Measurements from ENCODE around the gene ARHGAP15.

The ARHGAP15 gene

DNA sequence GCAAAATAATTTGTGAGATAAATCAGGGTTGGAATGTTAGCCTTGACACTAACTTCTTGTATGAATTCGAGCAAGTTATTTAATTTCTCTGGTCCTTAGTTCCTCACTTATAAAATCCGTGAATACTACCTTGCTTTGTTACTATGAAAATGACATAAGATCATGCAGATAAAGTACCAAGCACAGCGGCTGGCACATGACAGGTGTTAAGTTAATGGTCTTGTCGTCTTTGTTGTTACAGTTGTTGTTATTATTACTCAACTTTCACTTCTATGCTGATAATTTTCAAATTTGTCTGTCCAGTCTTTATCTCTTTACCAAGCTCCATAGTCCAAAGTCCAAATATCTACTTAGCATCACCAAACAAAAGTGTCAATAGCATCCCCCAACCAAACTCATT is 482.1 kb downstream of the ARHGAP15 start:
- DNase-seq (ENCODE audit: low spot score), result no peak
- TF ChIP-seq, protein P1, sequence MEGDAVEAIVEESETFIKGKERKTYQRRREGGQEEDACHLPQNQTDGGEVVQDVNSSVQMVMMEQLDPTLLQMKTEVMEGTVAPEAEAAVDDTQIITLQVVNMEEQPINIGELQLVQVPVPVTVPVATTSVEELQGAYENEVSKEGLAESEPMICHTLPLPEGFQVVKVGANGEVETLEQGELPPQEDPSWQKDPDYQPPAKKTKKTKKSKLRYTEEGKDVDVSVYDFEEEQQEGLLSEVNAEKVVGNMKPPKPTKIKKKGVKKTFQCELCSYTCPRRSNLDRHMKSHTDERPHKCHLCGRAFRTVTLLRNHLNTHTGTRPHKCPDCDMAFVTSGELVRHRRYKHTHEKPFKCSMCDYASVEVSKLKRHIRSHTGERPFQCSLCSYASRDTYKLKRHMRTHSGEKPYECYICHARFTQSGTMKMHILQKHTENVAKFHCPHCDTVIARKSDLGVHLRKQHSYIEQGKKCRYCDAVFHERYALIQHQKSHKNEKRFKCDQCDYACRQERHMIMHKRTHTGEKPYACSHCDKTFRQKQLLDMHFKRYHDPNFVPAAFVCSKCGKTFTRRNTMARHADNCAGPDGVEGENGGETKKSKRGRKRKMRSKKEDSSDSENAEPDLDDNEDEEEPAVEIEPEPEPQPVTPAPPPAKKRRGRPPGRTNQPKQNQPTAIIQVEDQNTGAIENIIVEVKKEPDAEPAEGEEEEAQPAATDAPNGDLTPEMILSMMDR (IDR thresholded peaks at IDR 0.05; ENCODE audit: extremely low read depth, missing control alignments), result no peak

DNA sequence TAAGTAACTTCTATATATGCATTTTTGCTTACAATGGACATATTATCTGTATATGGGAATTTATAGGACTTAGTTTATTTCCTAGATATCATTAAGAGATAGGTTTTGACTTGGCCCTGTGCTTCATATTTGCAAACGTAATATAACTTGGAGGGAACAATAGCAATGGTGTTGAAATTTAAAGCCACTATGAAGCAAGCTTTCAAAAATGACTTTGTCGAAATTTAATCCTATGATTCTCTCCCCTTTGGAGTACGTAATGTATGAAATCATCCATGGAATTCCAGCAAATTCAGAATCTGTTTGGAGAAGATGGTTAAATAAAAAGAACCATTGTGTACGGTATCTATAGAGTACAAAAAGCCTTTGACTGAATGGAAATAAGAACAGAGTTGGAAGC is 486.3 kb downstream of the ARHGAP15 start:
- TF ChIP-seq, protein P1 (IDR thresholded peaks at IDR 0.05; ENCODE audit: extremely low read depth, missing control alignments), result no peak

DNA sequence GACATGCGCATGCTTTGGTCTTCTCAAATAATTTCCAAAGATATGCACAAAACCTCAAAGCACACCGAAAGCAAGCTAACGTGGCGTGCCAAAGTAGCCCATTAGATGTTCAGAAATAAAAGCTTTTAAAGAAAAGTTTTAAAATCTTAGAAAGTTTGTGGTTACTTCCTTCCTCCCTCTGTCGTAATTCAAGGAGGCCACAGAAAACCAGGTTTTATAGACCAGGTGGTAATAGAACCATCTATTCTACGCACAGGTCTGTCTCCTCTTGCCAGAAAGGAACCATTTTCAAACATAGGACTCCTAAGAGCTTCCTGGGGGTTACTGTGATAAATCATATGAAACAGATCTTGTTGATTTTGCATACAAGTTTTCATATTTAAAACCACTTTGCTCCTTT is 487.2 kb downstream of the ARHGAP15 start:
- DNase-seq (ENCODE audit: low spot score), result no peak
- TF ChIP-seq, protein P1 (IDR thresholded peaks at IDR 0.05; ENCODE audit: extremely low read depth, missing control alignments), result no peak

More for the DNA sequence above, 486.3 kb downstream of the ARHGAP15 start:
- DNase-seq (ENCODE audit: low spot score), result no peak

DNA sequence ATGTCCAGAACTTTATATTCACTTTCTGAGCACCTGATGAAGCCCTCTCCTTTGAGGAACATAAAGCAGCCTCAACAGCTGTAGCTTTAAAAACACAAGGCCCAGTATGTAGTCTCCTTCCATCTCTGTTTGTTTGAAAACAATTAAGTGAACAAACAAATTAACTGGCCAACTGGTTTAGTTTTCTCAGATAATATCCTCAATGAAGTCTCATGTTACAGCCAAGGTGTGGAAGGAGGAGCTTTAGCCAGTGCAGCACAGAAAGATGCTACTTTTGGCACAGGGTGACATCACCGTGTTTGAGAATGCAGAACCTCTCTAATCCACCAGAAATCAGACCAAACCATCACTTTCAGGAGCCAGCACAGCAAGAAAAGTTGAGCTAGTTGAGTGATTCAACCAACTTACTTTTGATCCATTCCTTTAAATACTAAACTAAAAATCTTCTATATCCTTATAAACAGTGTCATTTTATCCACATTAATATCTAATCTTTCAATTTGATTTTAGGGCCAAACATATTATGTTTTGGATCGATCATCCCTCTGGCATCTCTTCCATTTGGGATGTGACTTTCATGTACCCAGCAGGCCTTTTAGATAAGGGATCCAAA is 488.7 kb downstream of the ARHGAP15 start:
- peak; percentile 2 for DNase-seq (ENCODE audit: low spot score)
- TF ChIP-seq, protein P1 (IDR thresholded peaks at IDR 0.05; ENCODE audit: extremely low read depth, missing control alignments), result no peak

DNA sequence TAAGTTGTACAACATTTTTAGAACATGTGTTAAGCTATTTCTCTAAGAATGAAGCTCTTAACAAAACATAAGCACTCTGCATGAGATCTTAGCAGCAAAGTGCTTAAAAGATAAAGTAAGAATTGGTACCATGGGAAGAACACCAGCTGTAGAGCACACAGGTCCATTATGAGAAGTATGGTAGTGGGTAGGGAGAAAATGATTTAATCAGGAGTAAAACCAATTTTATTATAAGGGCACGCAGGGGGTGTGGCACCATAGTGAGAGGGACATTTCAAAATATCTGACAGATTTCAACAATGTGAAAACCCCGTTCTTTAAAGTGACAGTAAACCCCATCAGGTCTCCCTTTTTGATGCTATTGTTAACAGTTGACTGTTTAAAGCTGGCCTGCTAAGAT is 492.9 kb downstream of the ARHGAP15 start:
- DNase-seq (ENCODE audit: low spot score), result no peak
- TF ChIP-seq, protein P1 (IDR thresholded peaks at IDR 0.05; ENCODE audit: extremely low read depth, missing control alignments), result no peak

DNA sequence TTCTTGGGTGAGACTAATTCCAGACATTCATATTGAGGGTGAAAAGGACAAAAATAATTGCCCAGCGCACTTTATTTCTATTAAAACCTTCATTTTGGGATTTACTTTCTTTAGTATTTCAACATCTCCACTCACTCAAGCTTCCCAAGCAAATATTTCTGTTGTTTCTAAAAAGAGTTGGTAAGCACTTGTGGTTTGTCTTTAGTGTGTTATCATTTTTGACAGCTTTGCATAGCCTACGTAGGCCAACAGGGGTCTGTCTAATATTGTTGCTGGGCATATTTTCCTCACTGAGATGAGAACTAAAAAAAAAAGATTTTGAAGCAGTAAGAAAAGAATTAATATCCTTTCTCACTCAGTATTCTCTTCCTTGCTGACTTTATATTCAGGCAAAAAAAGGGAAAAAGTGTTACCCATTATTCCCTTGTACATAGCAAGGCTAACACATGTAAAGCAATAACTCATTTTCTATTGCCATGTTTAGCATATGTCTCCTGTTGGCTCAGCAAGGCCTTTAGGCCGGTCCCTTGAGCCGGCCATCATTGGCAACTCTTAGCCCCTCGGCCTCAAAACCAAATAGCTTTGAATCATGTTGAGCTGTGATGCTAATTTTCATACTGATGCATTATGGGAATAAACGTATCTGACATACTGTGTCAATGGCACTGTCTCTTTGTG is 494.2 kb downstream of the ARHGAP15 start:
- TF ChIP-seq, protein P1 (IDR thresholded peaks at IDR 0.05; ENCODE audit: extremely low read depth, missing control alignments), result no peak
- DNase-seq (ENCODE audit: low spot score), result no peak

DNA sequence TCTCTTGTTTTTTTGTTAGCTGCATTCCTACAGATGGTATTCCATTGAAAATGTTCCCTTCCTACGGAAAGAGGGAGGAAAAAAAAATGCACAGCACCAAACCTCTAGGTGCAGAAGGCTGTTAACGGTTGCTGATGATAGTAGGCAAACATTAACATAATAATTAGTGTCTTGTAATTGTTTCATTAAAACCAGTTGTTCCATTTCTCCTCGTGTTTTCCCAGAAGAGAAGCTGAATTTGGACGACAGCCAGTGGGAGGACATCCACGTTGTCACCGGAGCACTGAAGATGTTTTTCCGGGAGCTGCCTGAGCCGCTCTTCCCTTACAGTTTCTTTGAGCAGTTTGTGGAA is 494.7 kb downstream of the ARHGAP15 start:
- DNase-seq (ENCODE audit: low spot score), result no peak
- TF ChIP-seq, protein P1 (IDR thresholded peaks at IDR 0.05; ENCODE audit: extremely low read depth, missing control alignments), result no peak
